Activated B cell treated with CpG ODN at 0.5 μM for 24 hours (primary cell): ENCODE data around the gene SMU1. TPM values are rescaled to one million over a fixed set of nuclear protein-coding genes. Genes with fewer than 3 reads are reported as not detected.

Source experiments
- ATAC-seq: fragments of 200-7000 bp; cut with Tn5 transposase; one replicate; pipeline ENCODE4 v1.10.0; 2021; ENCODE audit warnings: low read depth, mild to moderate bottlenecking, moderate library complexity
- CTCF ChIA-PET: fragments of 350-600 bp; sonication (Branson Sonifier 250); formaldehyde crosslinking; loops from one replicate; lab custom pipeline; 2021; ENCODE audit warnings: antibody characterized with exemption; lab: Charles Lee
- POLR2A ChIA-PET: fragments of 350-600 bp; sonication (Branson Sonifier 250); formaldehyde crosslinking; loops from one replicate; lab custom pipeline; 2021; ENCODE audit warnings: antibody characterized with exemption; lab: Charles Lee
- DNase-seq: peaks from one replicate; pipeline ENCODE4 v3.0.0; 2022
- H3K27ac Mint-ChIP-seq: one replicate; pipeline ENCODE4 v1.8.0; 2020; ENCODE audit warnings: mixed read lengths
- H3K27me3 Mint-ChIP-seq: one replicate; pipeline ENCODE4 v1.8.0; 2021; ENCODE audit warnings: mixed read lengths
- H3K36me3 Mint-ChIP-seq: one replicate; pipeline ENCODE4 v1.8.0; 2021; ENCODE audit warnings: low read depth, mixed read lengths
- H3K4me1 Mint-ChIP-seq: one replicate; pipeline ENCODE4 v1.8.0; 2021; ENCODE audit warnings: mixed read lengths
- H3K4me3 Mint-ChIP-seq: one replicate; pipeline ENCODE4 v1.8.0; 2020; ENCODE audit warnings: mild to moderate bottlenecking, mixed read lengths
- H3K9me3 Mint-ChIP-seq: one replicate; pipeline ENCODE4 v1.8.0; 2020; ENCODE audit warnings: mixed read lengths
- CTCF ChIP-seq: fragments of 200-600 bp; IDR thresholded peaks from one replicate; pipeline ENCODE4 v1.8.0; 2022; ENCODE audit warnings: antibody characterized with exemption, mild to moderate bottlenecking
- intact Hi-C: fragments of 100-400 bp; cut with micrococcal nuclease; formaldehyde crosslinking; loops from one replicate; pipeline ENCODE4 v1.15.1; 2024
- total RNA-seq: library from RNA; stranded (reverse); gene quantifications from 2 replicates; pipeline ENCODE4 v1.2.3, GENCODE V29; 2022

The SMU1 gene
- total RNA-seq, 1 donor from 2014 or later = 28.1 TPM

- Mint-ChIP-seq H3K9me3 (no peaks in the 10 kb centered on the region), H3K36me3 (peaks cover 84% of the 10 kb centered on the region), H3K27ac (peak overlapping the region; percentile 16), H3K4me3 (no peak overlapping the region), H3K4me1 (peaks cover 60% of the 10 kb centered on the region), H3K27me3 (no peaks in the 10 kb centered on the region)
- ChIA-PET CTCF (interaction anchor here (2.1 kb wide), 1 partner anchor 112 kb away, joined by 8 read pairs; no protein-coding TSS in a partner anchor), POLR2A (no interaction called here)
- no peak for DNase-seq
- no peak for TF ChIP-seq CTCF
- no peak for ATAC-seq
- intact Hi-C loops = no loop called here
Observed at GRCh38 chr9:33114746-33115145, 38.3 kb upstream of the SMU1 start.

- DNase-seq = no peak
- H3K4me3 Mint-ChIP-seq = no peak overlapping the region
- POLR2A ChIA-PET = no interaction called here
- H3K27me3 Mint-ChIP-seq = no peaks in the 10 kb centered on the region
- TF ChIP-seq CTCF = no peak
- intact Hi-C loops = no loop called here
- H3K9me3 Mint-ChIP-seq = no peaks in the 10 kb centered on the region
- CTCF ChIA-PET = no interaction called here
- peak overlapping the region; percentile 27 for H3K27ac Mint-ChIP-seq
- H3K4me1 Mint-ChIP-seq = peaks cover 62% of the 10 kb centered on the region
- H3K36me3 Mint-ChIP-seq = peaks cover 82% of the 10 kb centered on the region
- ATAC-seq = no peak
Observed at GRCh38 chr9:33113799-33114547, 37.5 kb upstream of the SMU1 start.

GRCh38 chr9:33112094-33112493 is 35.6 kb upstream of the SMU1 start:
- TF ChIP-seq CTCF = no peak
- ATAC-seq = no peak
- Mint-ChIP-seq H3K4me3 (no peak overlapping the region), H3K27me3 (no peaks in the 10 kb centered on the region), H3K4me1 (peaks cover 61% of the 10 kb centered on the region), H3K36me3 (peaks cover 70% of the 10 kb centered on the region), H3K27ac (peak overlapping the region; percentile 55), H3K9me3 (no peaks in the 10 kb centered on the region)
- DNase-seq = no peak
- POLR2A ChIA-PET = interaction anchor here (1.1 kb wide), 1 partner anchor 49 kb away, joined by 5 read pairs; no protein-coding TSS in a partner anchor
- CTCF ChIA-PET = interaction anchor here (0.7 kb wide), 1 partner anchor 12 kb away, joined by 3 read pairs; no protein-coding TSS in a partner anchor
- intact Hi-C loops = no loop called here

- intact Hi-C loops = no loop called here
- no peak overlapping the region for H3K4me3 Mint-ChIP-seq
- no peak for DNase-seq
- POLR2A ChIA-PET = interaction anchor here (1.1 kb wide), 1 partner anchor 49 kb away, joined by 5 read pairs; no protein-coding TSS in a partner anchor
- no peaks in the 10 kb centered on the region for H3K27me3 Mint-ChIP-seq
- CTCF ChIA-PET = interaction anchor here (0.7 kb wide), 1 partner anchor 13 kb away, joined by 3 read pairs; no protein-coding TSS in a partner anchor
- peaks cover 66% of the 10 kb centered on the region for H3K36me3 Mint-ChIP-seq
- peak overlapping the region; percentile 55 for H3K27ac Mint-ChIP-seq
- H3K9me3 Mint-ChIP-seq = no peaks in the 10 kb centered on the region
- peaks cover 61% of the 10 kb centered on the region for H3K4me1 Mint-ChIP-seq
- no peak for TF ChIP-seq CTCF
- ATAC-seq = no peak
Observed at GRCh38 chr9:33111631-33112030, 35.2 kb upstream of the SMU1 start.

GRCh38 chr9:33110686-33111085 is 34.2 kb upstream of the SMU1 start:
- CTCF ChIA-PET = no interaction called here
- peaks cover 57% of the 10 kb centered on the region for H3K4me1 Mint-ChIP-seq
- H3K27ac Mint-ChIP-seq = peak overlapping the region; percentile 77
- POLR2A ChIA-PET = interaction anchor here (1.8 to 2.6 kb wide), 2 partner anchors 49 to 57 kb away, joined by 7 to 12 read pairs; partner anchors contain the start of gene B4GALT1
- no peak for DNase-seq
- H3K9me3 Mint-ChIP-seq = no peaks in the 10 kb centered on the region
- no peak for ATAC-seq
- H3K36me3 Mint-ChIP-seq = peaks cover 63% of the 10 kb centered on the region
- H3K27me3 Mint-ChIP-seq = no peaks in the 10 kb centered on the region
- H3K4me3 Mint-ChIP-seq = no peak overlapping the region
- intact Hi-C loops = no loop called here
- no peak for TF ChIP-seq CTCF
